Measurements from ENCODE around the gene BRD3. TPM values are rescaled to one million over a fixed set of nuclear protein-coding genes. Genes with fewer than 3 reads are reported as not detected.

The BRD3 gene
- total and polyA plus RNA-seq, 2 donors from 2014 or later: 7.7 to 46.2 TPM

DNA sequence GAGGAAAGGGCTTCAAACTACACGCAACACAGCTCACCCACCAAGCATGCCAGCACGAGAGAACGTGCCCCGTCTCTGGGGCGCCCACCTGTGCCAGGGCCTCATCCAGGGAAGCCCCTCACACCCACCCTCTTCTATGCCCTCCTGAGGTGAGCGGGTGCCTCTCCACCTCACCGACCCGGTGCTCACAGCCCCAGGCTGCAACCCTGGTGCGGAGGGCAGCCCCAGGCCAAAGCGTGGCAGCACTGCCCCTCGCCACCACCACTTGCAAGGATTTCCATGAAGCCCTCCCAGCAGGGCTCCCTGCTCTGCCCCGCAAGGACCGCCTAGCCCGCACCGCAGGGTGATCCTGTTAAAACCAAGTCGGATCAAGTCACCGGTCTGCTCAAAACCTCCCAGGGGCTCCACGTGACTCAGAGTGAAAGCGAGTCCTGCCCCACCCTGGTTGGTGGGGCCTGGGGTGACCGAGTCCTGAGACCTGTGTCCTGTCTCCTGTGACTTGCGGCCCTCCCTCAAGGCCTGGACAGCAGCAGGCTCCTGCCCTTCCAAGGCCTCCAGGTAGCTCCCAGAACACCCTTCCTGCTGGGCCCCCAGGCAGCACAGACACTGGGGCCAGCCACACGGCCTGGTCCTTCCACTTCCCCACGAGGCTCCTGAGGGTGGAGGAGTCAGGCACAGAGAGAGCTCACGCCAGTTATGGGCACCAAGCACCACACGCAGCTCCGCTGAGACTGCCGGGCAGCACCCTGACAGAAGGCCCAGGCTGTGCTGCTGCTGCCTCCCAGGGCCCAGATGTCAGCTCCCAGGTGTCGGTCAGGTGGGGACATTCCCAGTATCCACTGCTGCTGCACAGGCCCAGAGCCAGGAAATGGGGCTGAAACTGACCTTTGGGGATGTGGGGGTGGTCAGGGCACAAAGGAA, 12.7 kb downstream of the BRD3 start:
- TF ChIP-seq, protein P1, sequence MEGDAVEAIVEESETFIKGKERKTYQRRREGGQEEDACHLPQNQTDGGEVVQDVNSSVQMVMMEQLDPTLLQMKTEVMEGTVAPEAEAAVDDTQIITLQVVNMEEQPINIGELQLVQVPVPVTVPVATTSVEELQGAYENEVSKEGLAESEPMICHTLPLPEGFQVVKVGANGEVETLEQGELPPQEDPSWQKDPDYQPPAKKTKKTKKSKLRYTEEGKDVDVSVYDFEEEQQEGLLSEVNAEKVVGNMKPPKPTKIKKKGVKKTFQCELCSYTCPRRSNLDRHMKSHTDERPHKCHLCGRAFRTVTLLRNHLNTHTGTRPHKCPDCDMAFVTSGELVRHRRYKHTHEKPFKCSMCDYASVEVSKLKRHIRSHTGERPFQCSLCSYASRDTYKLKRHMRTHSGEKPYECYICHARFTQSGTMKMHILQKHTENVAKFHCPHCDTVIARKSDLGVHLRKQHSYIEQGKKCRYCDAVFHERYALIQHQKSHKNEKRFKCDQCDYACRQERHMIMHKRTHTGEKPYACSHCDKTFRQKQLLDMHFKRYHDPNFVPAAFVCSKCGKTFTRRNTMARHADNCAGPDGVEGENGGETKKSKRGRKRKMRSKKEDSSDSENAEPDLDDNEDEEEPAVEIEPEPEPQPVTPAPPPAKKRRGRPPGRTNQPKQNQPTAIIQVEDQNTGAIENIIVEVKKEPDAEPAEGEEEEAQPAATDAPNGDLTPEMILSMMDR (IDR thresholded peaks at IDR 0.05; ENCODE audit: borderline replicate concordance, extremely low read depth, insufficient read depth): no peak
- intact Hi-C loops (cut with DNase I): no loop called here
- DNase-seq (peak in 2 of 5 donors; percentile 31 to 76), FAIRE-seq (no peak)
- H3K27me3 ChIP-seq (ENCODE audit: control insufficient read depth, insufficient read depth, low read length): no peaks in the 10 kb centered on the region
- H3K4me3 ChIP-seq (ENCODE audit: low read length in 3 of 3): no peak overlapping the region
- peak overlapping the region in 1 of 3 donors; percentile 34 for H3K9ac ChIP-seq (ENCODE audit: low read length in 3 of 3)
- H3K27ac ChIP-seq (ENCODE audit: low read depth in 2 of 2, low read length in 2 of 2): peak overlapping the region; percentile 77 to 79
- H3K36me3 ChIP-seq (ENCODE audit: control insufficient read depth in 2 of 3, insufficient read depth in 3 of 3, low read length in 3 of 3): peaks cover 0 to 16% (median 7%) of the 10 kb centered on the region in 3 donors
- H3K9me3 ChIP-seq (ENCODE audit: control insufficient read depth in 2 of 3, insufficient read depth in 1 of 3, low read length in 3 of 3): no peaks in the 10 kb centered on the region
- H3K4me1 ChIP-seq (ENCODE audit: control insufficient read depth in 2 of 3, insufficient read depth in 2 of 3, low read depth in 1 of 3, low read length in 3 of 3): peaks cover 0 to 33% (median 25%) of the 10 kb centered on the region in 3 donors

- intact Hi-C loops (cut with DNase I): no loop called here
- H3K9me3 ChIP-seq (ENCODE audit: control insufficient read depth in 2 of 3, insufficient read depth in 1 of 3, low read length in 3 of 3): no peaks in the 10 kb centered on the region
- TF ChIP-seq, protein P1 (IDR thresholded peaks at IDR 0.05; ENCODE audit: borderline replicate concordance, extremely low read depth, insufficient read depth): no peak
- DNase-seq (peak in 2 of 5 donors; percentile 43 to 76), FAIRE-seq (no peak)
- H3K4me1 ChIP-seq (ENCODE audit: control insufficient read depth in 2 of 3, insufficient read depth in 2 of 3, low read depth in 1 of 3, low read length in 3 of 3): peaks cover 0 to 31% (median 25%) of the 10 kb centered on the region in 3 donors
- no peaks in the 10 kb centered on the region for H3K27me3 ChIP-seq (ENCODE audit: control insufficient read depth, insufficient read depth, low read length)
- H3K27ac ChIP-seq (ENCODE audit: low read depth in 2 of 2, low read length in 2 of 2): no peak overlapping the region
- peaks cover 0 to 23% (median 7%) of the 10 kb centered on the region in 3 donors for H3K36me3 ChIP-seq (ENCODE audit: control insufficient read depth in 2 of 3, insufficient read depth in 3 of 3, low read length in 3 of 3)
- no peak overlapping the region for H3K4me3 ChIP-seq (ENCODE audit: low read length in 3 of 3)
- peak overlapping the region in 1 of 3 donors; percentile 26 for H3K9ac ChIP-seq (ENCODE audit: low read length in 3 of 3)
These were observed 13.7 kb downstream of the BRD3 start for GRCh38 chr9:134053941-134054761.

- H3K27ac ChIP-seq (ENCODE audit: low read depth in 2 of 2, low read length in 2 of 2): no peak overlapping the region
- DNase-seq (peak in 3 of 5 donors; percentile 22 to 73 (median 42)), FAIRE-seq (no peak)
- peaks cover 0 to 24% (median 7%) of the 10 kb centered on the region in 3 donors for H3K36me3 ChIP-seq (ENCODE audit: control insufficient read depth in 2 of 3, insufficient read depth in 3 of 3, low read length in 3 of 3)
- H3K27me3 ChIP-seq (ENCODE audit: control insufficient read depth, insufficient read depth, low read length): no peaks in the 10 kb centered on the region
- TF ChIP-seq, protein P1 (IDR thresholded peaks at IDR 0.05; ENCODE audit: borderline replicate concordance, extremely low read depth, insufficient read depth): no peak
- no peak overlapping the region for H3K9ac ChIP-seq (ENCODE audit: low read length in 3 of 3)
- peaks cover 0 to 31% (median 25%) of the 10 kb centered on the region in 3 donors for H3K4me1 ChIP-seq (ENCODE audit: control insufficient read depth in 2 of 3, insufficient read depth in 2 of 3, low read depth in 1 of 3, low read length in 3 of 3)
- no peak overlapping the region for H3K4me3 ChIP-seq (ENCODE audit: low read length in 3 of 3)
- H3K9me3 ChIP-seq (ENCODE audit: control insufficient read depth in 2 of 3, insufficient read depth in 1 of 3, low read length in 3 of 3): no peaks in the 10 kb centered on the region
- intact Hi-C loops (cut with DNase I): no loop called here
These were observed 14.4 kb downstream of the BRD3 start for GRCh38 chr9:134053401-134053871.
